Activated CD8-positive, alpha-beta T cell treated with anti-CD3 and anti-CD28 coated beads for 36 hours (primary cell): ENCODE results near the gene STIM1. TPM values are rescaled to one million over a fixed set of nuclear protein-coding genes. Genes with fewer than 3 reads are reported as not detected.

Experiments
- ATAC-seq: fragments of 200-7000 bp; cut with Tn5 transposase; one replicate; pipeline ENCODE4 v1.10.0; 2021; ENCODE audit warnings: mild to moderate bottlenecking, moderate library complexity
- CTCF ChIA-PET: fragments of 350-600 bp; sonication (Branson Sonifier 250); formaldehyde crosslinking; loops from one replicate; lab custom pipeline; 2021; ENCODE audit warnings: antibody characterized with exemption; lab: Charles Lee
- POLR2A ChIA-PET: fragments of 350-600 bp; sonication (Branson Sonifier 250); formaldehyde crosslinking; loops from one replicate; lab custom pipeline; 2021; ENCODE audit warnings: antibody characterized with exemption; lab: Charles Lee
- DNase-seq: peaks from one replicate; pipeline ENCODE4 v3.0.0-alpha.2; 2020
- H3K27ac Mint-ChIP-seq: one replicate; pipeline ENCODE4 v1.8.0; 2021; ENCODE audit warnings: mild to moderate bottlenecking, mixed read lengths
- H3K27me3 Mint-ChIP-seq: one replicate; pipeline ENCODE4 v1.8.0; 2021; ENCODE audit warnings: mixed read lengths
- H3K36me3 Mint-ChIP-seq: one replicate; pipeline ENCODE4 v1.8.0; 2021; ENCODE audit warnings: low read depth, mixed read lengths
- H3K4me1 Mint-ChIP-seq: one replicate; pipeline ENCODE4 v1.8.0; 2021; ENCODE audit warnings: low read depth, mixed read lengths
- H3K4me3 Mint-ChIP-seq: one replicate; pipeline ENCODE4 v1.8.0; 2021; ENCODE audit warnings: mild to moderate bottlenecking, moderate library complexity, mixed read lengths
- H3K9me3 Mint-ChIP-seq: one replicate; pipeline ENCODE4 v1.8.0; 2021; ENCODE audit warnings: mixed read lengths
- CTCF ChIP-seq: fragments of 200-600 bp; IDR thresholded peaks from one replicate; pipeline ENCODE4 v1.8.0; 2022; ENCODE audit warnings: antibody characterized with exemption, mild to moderate bottlenecking
- intact Hi-C: fragments of 100-400 bp; cut with micrococcal nuclease; formaldehyde crosslinking; loops from one replicate; pipeline ENCODE4 v1.10.0; 2022
- total RNA-seq, 2 experiments: library from RNA; stranded (reverse); gene quantifications; one replicate each; pipeline ENCODE4 v1.2.3, GENCODE V29; 2021

STIM1 gene
- total RNA-seq, 2 experiments from 2014 or later, result 60.8 to 61.4 TPM

GRCh38 chr11:3920148-3920852, 64.8 kb downstream of the STIM1 start:
- Mint-ChIP-seq H3K9me3 (peaks cover 7% of the 10 kb centered on the region), H3K27ac (peak overlapping the region; percentile 86), H3K4me1 (peaks cover 60% of the 10 kb centered on the region), H3K36me3 (peaks cover 23% of the 10 kb centered on the region), H3K4me3 (peak overlapping the region; percentile 16), H3K27me3 (no peaks in the 10 kb centered on the region)
- peak; percentile 73 for ATAC-seq
- TF ChIP-seq CTCF, result no peak
- peak; percentile 92 for DNase-seq
- ChIA-PET POLR2A (no interaction called here), CTCF (interaction anchor here (1.4 kb wide), 1 partner anchor 71 kb away, joined by 3 read pairs; no protein-coding TSS in a partner anchor)
- intact Hi-C loops, result no loop called here

- CTCF ChIA-PET, result interaction anchor here (1.4 kb wide), 1 partner anchor 67 kb away, joined by 3 read pairs; no protein-coding TSS in a partner anchor
- H3K4me1 Mint-ChIP-seq, result peaks cover 60% of the 10 kb centered on the region
Measured at GRCh38 chr11:3922056-3922455, 66.6 kb downstream of the STIM1 start.

GRCh38 chr11:3925513-3925912, 70.0 kb downstream of the STIM1 start:
- Mint-ChIP-seq H3K27ac (no peak overlapping the region), H3K27me3 (no peaks in the 10 kb centered on the region), H3K36me3 (peaks cover 14% of the 10 kb centered on the region), H3K4me1 (peaks cover 46% of the 10 kb centered on the region), H3K9me3 (no peaks in the 10 kb centered on the region), H3K4me3 (no peak overlapping the region)
- no peak for TF ChIP-seq CTCF
- no peak for ATAC-seq
- DNase-seq, result no peak
- CTCF ChIA-PET, result interaction anchor here (1.0 to 3.1 kb wide), 6 partner anchors 18 to 147 kb away, joined by 3 to 24 read pairs (median 5); partner anchors contain the start of gene STIM1
- intact Hi-C loops, result no loop called here
- POLR2A ChIA-PET, result interaction anchor here (1.1 kb wide), 1 partner anchor 17 kb away, joined by 3 read pairs; no protein-coding TSS in a partner anchor

More at GRCh38 chr11:3922056-3922455, 66.6 kb downstream of the STIM1 start:
- H3K9me3 Mint-ChIP-seq, result peaks cover 7% of the 10 kb centered on the region
- DNase-seq, result no peak
- H3K4me3 Mint-ChIP-seq, result no peak overlapping the region
- H3K27me3 Mint-ChIP-seq, result no peaks in the 10 kb centered on the region
- TF ChIP-seq CTCF, result no peak
- no peak for ATAC-seq
- intact Hi-C loops, result no loop called here
- POLR2A ChIA-PET, result no interaction called here
- H3K36me3 Mint-ChIP-seq, result peaks cover 23% of the 10 kb centered on the region
- no peak overlapping the region for H3K27ac Mint-ChIP-seq

- peaks cover 43% of the 10 kb centered on the region for H3K4me1 Mint-ChIP-seq
Measured at GRCh38 chr11:3926458-3927095, 71.1 kb downstream of the STIM1 start.

More at GRCh38 chr11:3926458-3927095, 71.1 kb downstream of the STIM1 start:
- H3K27me3 Mint-ChIP-seq, result no peaks in the 10 kb centered on the region
- DNase-seq, result no peak
- intact Hi-C loops, result no loop called here
- H3K36me3 Mint-ChIP-seq, result peaks cover 7% of the 10 kb centered on the region
- H3K4me3 Mint-ChIP-seq, result no peak overlapping the region
- ChIA-PET POLR2A (interaction anchor here (1.1 to 1.2 kb wide), 2 partner anchors 12 to 16 kb away, joined by 3 to 4 read pairs; no protein-coding TSS in a partner anchor), CTCF (interaction anchor here (0.6 to 3.1 kb wide), 14 partner anchors 13 to 146 kb away, joined by 3 to 24 read pairs (median 3); partner anchors contain the start of gene STIM1)
- no peak for ATAC-seq
- H3K9me3 Mint-ChIP-seq, result no peaks in the 10 kb centered on the region
- no peak overlapping the region for H3K27ac Mint-ChIP-seq
- TF ChIP-seq CTCF, result no peak
